HG02852 (cell line): ENCODE data around the gene TSKU.
"Not testable (repeated sequence)": the region's sequence is repeated elsewhere in the genome, so short reads cannot be mapped to it uniquely, and the experiment has no call there.

ENCODE experiments used
- ATAC-seq: cut with Tn5 transposase; IDR thresholded peaks from one replicate; pipeline ENCODE4 v1.9.1; 2021; ENCODE audit warnings: mild to moderate bottlenecking, moderate library complexity; ENCODE audit not compliant: unreplicated experiment

Gene TSKU

GRCh38 chr11:76823481-76824028 is 40.4 kb downstream of the TSKU start:
- no peak for ATAC-seq

GRCh38 chr11:76824083-76824939 is 41.2 kb downstream of the TSKU start:
- no peak for ATAC-seq

DNA sequence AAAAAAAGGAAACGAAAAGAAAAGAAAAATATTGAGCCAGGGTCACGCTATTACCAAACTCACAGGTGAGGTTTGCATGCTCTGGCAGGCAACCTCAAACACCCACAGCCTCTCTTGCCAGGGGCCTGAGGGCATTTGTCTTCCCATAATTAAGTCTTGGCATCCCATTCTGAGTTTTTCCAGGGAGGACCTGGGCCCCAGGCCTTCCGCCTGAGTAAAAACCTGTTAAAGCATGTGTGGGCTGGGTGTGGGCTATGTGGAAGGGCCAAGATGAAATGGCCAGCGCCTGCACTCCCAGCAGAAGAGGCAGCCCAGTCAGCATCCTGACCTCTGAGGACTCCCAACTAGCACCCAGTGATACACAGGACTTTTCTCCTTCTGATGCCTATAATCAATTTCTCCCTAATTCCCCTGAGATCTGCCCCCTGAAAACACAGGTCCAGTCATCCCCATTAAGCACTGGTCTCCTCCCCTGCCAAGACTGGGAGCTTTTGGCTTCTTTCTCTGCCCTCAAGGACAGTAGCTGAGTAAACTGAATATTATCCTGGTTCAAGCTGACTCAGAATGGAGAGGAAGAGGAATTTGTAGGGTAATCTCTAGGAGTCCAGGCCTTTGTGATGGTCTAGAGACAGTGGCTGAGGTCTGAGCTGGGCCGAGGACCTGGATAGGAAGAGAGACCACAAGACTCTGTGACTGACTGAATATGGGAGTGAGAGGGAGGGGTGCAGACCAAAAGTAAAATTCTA is 42.0 kb downstream of the TSKU start:
- ATAC-seq, result no peak

DNA sequence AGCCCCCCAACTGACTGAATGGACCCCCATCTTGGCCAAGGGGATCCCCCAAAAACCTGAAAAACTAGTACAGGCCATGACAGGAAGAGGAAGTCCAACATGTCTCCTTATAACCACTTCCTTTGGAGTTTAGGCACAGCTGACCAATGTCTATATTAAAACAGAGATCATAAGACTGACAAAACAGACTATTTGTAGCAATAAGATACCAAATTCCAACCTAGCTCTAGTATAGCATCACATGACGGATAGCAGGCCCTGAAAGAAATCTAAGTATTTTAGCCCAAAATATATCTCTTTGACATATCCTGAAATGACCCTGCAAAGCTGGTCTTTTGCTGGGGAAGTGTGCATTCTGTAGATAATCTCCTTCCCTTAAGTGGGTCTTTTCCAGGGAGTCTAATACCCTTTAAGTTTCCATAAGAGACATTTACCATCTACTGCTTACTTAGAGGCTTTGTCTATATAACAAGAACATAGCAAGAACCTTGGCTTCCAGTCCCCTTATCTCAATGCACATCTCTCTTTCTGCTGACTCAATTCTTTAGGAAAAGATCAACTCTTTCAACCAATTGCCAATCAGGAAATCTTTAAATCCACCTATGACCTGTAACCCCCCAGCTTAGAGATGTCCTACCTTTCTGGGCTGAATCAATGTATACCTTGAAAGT is 42.7 kb downstream of the TSKU start:
- ATAC-seq, result no peak

GRCh38 chr11:76826508-76826907 is 43.4 kb downstream of the TSKU start:
- not testable (repeated sequence) for ATAC-seq

GRCh38 chr11:76827005-76827404 is 43.8 kb downstream of the TSKU start:
- not testable (repeated sequence) for ATAC-seq

DNA sequence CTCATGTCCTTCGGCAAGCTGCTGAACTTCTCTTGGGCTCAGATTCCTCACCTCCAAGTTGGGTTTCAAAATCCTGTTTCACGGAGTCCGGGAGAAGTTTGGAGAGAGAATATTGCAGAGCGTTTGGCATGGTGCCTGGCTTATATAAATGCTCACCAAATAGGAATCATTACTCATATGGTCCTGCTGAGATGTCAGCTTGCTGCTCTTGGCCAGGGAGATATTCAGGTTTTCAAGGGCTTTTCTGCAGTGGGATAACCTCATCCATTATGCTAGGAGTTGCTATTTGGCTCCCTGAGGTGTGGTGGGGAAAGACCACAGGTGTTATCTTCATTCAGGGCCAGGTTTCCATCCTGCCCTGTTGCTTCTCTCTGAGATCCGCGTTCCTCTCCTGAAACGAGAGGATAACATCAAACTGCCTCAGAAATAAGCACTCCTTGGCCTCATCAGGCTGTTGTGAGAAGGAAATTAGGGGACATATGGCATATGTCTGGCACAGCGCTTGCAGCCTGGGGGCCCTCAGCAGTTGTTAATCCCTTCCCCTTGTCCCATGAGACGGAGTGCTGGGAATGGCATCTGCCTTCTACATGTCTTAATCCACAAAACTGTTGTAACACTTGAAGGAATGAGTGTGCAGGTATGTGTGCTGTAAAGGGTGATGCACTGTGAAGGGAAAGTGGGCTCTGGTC is 47.6 kb downstream of the TSKU start:
- no peak for ATAC-seq

DNA sequence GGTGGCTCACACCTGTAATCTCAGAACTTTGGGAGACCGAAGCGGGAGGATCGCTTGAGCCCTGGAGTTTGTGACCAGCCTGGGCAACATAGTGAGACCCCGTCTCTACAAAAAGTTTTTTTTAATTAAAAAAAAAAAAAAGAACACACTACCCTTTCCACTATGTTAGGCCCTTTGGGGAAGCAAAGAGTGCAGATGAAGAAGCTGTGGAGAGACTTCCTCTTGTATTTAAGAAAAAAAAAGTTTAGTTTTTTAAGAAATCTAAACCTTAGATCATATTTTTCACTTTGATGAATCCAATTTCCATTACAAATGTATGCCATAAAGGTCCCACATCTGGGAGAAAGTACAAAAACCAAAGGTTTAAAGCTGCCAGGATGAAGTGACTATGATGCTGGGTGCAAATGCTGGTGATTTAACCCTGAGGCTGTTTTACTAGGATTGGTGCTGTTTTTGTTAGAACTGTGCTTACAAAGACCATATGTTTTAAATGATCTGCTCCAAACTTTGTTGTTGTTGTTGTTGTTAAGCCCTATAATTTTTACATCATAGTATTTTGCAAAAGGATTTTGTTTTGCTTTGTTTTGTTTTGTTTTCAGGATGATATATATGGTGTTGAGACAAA is 48.6 kb downstream of the TSKU start:
- no peak for ATAC-seq

DNA sequence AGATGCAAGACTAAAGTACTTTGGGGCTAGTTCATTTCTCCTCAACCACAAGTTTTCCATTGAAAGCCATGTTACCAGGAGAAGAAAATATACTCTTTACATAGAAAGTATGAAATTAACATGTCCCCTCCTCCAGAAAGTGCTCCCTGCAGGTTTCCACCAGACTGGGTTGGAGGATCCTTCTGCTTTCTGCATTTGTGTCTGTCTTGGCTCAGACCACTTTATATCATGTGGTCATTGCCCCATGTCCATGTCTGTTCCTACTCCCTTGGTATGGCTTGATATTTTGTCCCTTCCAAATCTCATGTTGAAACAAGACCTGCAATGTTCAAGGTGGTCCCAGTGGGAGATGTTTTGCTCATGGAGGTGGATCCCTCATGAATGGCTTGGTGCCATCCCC is 49.2 kb downstream of the TSKU start:
- no peak for ATAC-seq

DNA sequence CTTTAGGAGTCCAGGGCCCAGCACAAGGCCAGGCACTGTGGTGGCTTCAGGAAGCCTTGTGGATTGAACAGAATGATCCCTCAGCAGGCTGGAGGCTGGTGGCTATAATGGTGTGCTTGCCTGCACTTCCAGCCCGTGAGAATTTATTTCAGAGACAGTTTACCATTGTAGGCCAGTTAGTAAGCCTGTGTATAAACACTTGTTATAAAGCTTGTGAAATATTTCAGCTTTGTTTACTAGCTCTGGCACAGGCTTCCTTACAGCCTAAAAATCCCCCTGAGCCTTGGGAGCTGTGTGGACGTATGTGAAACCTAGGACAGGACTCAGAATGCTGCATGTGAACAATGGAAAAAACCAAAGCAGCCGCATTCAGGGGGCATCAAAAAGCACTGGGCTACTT is 51.0 kb downstream of the TSKU start:
- ATAC-seq, result no peak

GRCh38 chr11:76835036-76835435 is 51.9 kb downstream of the TSKU start:
- no peak for ATAC-seq

- ATAC-seq, result no peak
Observed at GRCh38 chr11:76835928-76836612, 52.9 kb downstream of the TSKU start.

- ATAC-seq, result no peak
Observed at GRCh38 chr11:76836613-76837291, 53.6 kb downstream of the TSKU start.

DNA sequence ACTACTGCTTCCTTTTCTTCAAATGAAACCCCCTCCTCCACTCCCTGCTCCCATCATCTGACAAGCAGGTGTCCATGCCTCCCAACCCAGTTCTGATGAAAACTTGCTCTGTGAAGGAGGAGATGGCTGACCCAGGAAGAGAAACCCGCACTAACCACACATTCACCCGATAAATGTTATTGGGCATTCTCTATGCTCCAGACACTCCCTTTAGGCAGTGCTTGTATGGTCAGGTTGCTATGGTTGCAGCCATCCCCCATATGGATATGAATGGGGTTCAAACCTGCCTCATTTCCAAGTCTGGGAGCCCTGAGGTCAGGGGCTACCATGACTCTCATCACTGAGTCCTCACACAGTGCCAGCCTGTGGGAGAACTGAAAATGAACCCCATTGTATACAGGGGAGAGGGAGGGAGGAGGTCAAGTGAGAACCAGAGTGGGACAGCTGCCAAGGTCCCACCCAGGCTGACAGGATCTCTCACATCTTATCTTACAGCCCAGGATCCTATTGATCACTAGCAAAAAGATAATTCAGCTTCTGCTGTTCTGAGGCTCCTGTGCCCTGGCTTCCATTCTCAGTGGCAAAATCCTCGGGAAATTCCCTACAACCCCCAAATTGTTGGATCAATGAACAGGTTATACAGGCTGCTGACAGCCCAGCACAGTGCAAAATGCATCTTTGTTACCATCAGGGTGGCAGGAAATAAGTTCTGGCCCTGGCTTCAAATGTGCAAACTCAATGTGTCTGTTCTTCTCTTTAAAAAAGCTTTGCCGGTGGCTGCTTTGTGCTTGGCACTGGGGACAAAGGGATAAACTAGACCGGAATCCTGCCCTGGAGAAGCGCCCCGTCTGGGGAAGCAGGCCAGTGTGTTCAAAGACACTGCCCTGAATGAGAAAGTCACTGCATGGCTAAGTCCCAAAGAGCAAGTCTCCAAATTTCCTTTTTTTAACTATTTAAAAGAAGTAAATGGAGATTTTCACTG is 54.8 kb downstream of the TSKU start:
- no peak for ATAC-seq

DNA sequence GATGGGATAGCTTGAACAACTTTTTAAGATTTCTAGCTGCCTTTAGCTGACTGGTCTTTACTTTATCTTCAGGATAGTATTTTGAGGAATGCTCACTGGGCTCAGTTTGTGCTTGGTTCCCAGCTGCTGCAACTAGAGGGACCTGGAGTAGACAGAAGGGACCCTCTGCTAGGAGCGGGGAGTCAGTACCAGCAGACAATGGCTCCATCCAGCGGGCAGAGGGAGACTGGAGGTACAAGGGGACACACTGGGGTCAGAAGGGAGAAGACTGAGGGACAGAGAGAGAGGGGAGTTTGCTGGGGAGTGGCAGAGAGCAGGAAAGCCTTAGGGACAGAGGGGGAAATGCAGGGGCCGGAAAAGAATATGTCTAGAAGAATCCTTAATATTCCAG is 55.5 kb downstream of the TSKU start:
- no peak for ATAC-seq

- no peak for ATAC-seq
Observed at GRCh38 chr11:76839311-76839710, 56.2 kb downstream of the TSKU start.

- ATAC-seq, result no peak
Observed at GRCh38 chr11:76841923-76842452, 58.8 kb downstream of the TSKU start.

DNA sequence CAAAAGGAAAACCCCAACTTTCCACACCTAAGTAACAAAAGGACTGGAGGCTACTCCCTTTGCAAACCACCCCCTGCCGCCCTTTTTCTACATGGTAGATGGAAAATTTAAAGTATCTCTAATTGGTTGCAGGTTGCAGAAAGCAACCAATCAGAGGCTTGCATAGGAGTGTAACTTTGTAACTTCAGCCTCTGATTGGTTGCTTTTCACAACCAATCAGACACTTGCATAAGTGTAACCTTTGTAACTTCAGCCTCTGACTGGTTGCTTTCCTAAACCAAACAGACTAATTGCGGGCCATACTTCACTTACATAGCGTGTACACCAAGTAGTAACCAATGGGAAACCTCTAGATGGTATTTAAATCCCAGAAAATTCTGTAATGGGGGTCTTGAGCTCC is 60.8 kb downstream of the TSKU start:
- ATAC-seq, result no peak
